Hippocampal formation (tissue), 2 donors: Measurements from ENCODE around the gene PLA2R1.

ENCODE experiments used
- DNase-seq, 2 donors: peaks; one replicate each; lab custom pipeline; 2025; lab: John Stamatoyannopoulos, UW

The PLA2R1 gene

GRCh38 chr2:160062292-160063005 is at the start of gene PLA2R1:
PLA2R1 (minus strand) TSS chr2:160062615; CDS start chr2:160062403, 212 bp downstream.
- DNase-seq = no peak

GRCh38 chr2:160110674-160111239 is 48.3 kb upstream of the PLA2R1 start:
- no peak for DNase-seq

DNA sequence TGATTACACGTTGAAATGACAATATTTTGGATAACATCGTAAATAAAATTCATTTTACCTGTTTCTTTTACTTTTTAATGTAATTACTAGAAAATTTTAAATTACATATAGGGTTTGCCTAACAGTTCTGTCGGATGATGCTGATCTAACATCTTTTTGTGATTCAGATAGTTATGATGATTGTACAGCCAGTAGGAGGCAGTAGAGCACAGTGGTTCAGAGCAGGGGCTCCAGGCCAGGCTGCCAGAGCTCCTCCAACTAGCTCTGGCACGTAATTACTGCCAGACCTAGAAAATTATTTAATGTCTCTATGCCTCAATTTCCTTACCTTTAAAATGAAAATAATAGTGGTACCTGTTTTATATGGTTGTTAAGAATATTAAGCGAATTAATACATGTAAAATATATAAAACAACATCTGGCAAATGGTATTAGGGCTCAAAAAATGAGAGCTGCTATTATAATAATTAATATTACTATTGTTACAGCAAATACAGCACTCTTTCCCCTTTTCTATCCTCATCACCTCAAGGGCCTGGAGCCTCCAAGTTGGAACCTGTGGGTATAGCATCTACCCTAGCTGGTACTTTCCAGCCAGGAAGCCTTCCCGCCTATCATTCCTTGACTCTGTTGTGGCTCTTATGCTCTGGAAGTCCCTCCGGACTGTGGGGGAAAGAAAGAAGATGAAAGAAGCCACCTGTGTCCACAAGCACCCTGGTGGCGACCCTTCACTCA is 47.7 kb upstream of the PLA2R1 start:
- DNase-seq = peak; percentile 52 to 68

DNA sequence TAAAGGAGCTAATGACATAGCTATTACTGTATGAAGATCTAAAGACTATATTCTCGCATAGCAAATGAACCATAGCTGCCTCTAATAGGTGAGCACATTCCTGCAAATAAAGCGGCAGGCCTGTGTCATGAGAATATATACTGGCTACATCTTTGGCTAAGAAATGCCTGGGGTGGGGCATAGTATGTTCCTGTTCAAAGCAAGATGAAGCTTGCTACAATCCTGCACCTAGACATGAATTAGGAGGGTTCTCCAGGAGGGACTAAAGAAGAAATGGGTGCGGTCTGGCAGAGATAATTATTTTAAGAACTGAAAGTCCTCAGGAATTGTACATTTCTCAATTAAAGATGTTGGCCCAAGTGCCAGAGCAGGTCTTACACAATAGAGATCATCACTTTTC is 46.8 kb upstream of the PLA2R1 start:
- no peak for DNase-seq

GRCh38 chr2:160108646-160109045 is 46.2 kb upstream of the PLA2R1 start:
- no peak for DNase-seq

- DNase-seq = no peak
These were observed 43.0 kb upstream of the PLA2R1 start for GRCh38 chr2:160105366-160105765.

DNA sequence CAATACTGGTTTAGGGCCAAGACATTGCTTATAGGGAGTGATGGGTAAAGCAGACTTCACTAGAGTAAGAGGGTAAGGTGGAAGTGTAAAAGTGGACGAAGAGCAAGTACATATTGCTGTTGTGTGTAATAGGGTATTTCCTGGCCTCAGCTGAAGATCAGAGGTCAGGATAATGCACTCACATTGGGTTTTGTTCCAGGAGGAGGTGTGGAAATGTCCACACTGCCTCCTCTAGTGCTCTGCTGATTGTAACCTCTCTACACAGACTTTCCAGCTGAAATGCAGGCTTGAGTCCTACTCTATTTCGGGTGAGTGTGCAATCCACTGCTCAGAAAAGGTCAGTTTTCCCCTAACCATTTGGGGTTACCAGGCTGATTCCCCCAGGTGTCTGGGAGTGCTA is 41.7 kb upstream of the PLA2R1 start:
- no peak for DNase-seq

DNA sequence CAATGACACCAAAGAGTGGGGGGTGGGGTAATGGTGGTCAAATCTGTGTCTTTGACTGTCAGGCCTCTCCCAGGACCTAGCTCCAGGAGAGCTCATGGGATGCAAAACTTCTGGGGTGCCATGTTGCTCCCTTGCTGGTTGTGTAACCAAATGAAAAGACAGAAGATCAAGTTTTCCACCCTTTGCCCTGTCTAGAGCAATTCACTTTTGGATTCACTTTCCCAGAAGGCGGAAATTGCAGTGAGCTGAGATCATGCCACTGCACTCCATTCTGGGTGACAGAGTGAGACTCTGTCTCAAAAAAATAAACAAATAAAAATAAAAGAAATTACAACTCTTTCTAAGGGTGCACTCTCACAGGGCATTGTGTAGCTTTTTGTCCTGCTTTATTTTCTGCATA is 34.9 kb upstream of the PLA2R1 start:
- no peak for DNase-seq

GRCh38 chr2:160096409-160096808 is 34.0 kb upstream of the PLA2R1 start:
- DNase-seq = no peak

DNA sequence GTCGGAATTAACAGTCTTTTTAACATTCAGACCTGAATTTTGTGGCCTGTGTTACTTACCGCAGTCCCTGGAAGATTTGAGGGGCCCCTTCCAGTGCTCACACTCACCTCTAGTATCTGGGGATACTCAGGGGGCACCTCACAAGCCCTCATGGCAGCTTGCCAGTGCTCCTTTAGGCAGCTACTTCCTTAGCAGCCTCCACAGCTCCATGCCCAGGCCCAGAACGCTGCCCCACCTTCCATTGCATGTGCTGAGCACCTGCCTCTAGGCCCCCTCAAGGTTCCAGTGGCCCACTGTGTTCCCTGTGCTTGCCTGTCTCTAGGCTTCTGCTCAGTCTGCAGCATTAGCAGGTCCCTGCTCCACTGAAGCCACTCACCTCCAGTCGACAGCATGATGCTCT is 30.0 kb upstream of the PLA2R1 start:
- DNase-seq = no peak

DNA sequence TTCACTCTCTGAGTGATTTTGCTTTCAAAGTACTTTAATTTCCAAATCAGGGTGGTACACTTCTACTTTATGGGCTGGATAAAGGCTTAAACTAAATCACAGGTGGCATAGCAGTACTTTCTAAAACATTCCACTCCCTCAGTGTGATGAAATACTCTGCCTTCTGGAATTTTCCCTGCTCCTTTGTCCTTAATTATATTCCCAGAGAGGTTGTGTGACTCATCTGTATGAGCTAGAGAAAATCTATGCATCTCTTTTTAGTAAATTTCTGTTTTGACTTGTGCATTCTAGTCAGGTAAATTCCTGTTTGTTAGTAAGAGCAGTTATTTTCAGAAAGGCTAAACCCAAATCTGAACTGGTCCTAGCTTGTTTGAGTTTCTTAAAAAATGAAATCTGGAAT is 29.0 kb upstream of the PLA2R1 start:
- DNase-seq = no peak

- no peak for DNase-seq
These were observed 25.7 kb upstream of the PLA2R1 start for GRCh38 chr2:160087854-160088745.

- DNase-seq = no peak
These were observed 23.2 kb upstream of the PLA2R1 start for GRCh38 chr2:160085662-160086061.

DNA sequence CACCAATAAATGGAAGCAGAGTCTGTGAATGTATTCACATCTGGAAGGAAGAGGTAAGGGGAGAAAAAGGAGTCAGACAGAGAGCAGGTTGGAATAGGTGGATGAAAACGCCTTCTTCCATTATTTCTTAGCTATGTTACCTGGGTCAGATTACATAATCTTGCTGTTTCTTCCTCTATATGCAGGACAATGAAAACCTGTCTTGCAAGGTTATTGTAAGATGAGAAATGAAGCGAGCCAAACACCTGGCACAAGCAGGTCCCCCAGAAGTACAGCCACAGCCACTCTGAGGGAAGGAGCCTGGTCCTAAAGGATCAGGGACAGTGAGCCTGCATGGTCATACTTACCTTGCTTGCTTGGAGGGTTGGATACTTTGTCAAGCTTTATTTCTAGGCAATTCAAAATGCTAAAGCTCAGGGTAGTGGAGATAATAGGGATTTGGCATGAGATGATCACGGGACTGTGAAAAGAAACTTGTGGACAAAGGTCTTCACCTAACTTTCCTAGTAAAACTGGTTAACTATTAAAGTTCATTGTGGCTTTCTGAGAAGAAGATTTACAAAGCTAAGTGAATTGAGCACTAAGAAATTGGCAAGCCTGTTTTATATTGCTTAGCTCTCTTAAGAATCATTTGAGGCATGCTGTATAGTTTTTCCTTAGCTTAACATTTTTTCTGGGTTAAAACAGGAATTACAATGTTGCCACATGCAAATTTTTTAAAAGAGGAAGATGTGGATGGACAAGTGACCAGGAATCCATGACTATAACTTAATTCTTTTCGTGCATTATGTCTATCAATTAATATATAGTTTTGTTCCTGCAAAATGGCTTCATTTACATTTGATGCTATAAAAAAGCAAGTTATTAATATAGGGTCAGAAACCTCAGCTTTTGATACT is 15.7 kb upstream of the PLA2R1 start:
- no peak for DNase-seq

- no peak for DNase-seq
These were observed 14.5 kb upstream of the PLA2R1 start for GRCh38 chr2:160076914-160077313.

DNA sequence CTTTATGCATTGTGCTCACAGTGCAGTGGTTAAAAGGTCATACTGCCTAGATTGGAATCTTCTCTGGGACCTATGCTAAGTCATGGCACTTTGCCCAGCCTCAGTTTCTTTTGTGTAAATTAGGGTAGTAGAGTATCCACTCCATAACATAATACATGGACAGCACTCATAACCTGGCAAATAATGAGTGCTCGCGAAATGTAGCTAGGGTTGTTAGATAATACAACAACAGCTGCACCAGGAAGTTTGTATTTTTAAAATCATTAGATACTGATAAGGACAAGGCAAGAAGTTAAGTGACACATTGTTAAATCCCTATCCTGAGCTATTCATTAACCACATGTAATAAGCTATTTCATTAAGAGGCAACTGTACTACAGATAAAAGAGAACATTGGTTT is 13.8 kb upstream of the PLA2R1 start:
- no peak for DNase-seq

DNA sequence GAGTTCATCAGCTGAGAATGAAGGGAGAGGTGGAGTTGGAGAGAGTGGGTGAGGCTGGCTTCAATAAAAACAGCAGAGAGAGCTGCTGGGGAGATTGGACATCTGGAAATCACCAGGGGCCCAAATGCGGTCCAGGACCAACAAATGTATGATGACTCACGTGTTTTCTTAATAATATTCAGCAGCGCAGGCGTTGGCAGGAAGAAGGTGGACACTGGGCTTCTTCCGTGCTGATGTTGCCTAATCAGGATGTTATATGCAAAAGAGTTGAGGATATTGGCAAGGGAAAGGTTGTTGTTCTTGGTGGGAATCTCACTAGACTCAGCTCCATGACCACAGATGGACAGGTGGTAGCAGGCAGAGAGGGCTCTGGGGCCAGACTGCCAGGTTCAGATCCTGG is 12.8 kb upstream of the PLA2R1 start:
- no peak for DNase-seq

- DNase-seq = no peak
These were observed 11.0 kb upstream of the PLA2R1 start for GRCh38 chr2:160073284-160073888.

- DNase-seq = no peak
These were observed 6.5 kb upstream of the PLA2R1 start for GRCh38 chr2:160068906-160069305.

GRCh38 chr2:160064916-160065315 is 2.5 kb upstream of the PLA2R1 start:
- no peak for DNase-seq
